OCI-LY3 (cell line): ENCODE data around the gene CCL16.

Experiments
- EZH2phosphoT487 ChIP-seq: fragments of 200-600 bp; shearing (Covaris generic); IDR thresholded peaks from 2 replicates; pipeline ENCODE4 v1.6.1; 2018; ENCODE audit warnings: antibody characterized with exemption, mixed run types, low read depth
- TF ChIP-seq, protein P1 (sequence below): fragments of 200-600, 300-600 bp; sonication (generic); IDR thresholded peaks from 2 replicates; pipeline ENCODE4 v1.5.1; 2014; ENCODE audit warnings: antibody characterized with exemption, low read length, low read depth

DNA sequence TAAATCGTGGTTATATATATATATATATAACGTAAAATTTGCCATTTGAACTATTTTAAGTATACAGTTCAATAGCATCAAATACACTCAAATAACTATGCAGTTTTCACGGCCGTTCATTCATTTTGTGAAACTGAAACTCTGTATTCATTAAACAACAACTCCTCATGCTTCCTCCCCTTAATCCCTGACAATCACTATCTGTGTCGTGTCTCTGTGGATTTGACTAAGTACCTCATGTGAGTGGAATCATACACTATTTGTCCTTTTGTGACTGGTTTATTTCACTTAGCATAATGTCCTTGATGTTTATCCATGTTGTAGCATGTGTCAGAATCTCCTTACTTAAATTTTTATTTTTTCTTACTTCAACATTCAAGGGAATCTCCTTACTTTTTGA lies 33.6 kb upstream of the CCL16 start:
- TF ChIP-seq, protein P1, sequence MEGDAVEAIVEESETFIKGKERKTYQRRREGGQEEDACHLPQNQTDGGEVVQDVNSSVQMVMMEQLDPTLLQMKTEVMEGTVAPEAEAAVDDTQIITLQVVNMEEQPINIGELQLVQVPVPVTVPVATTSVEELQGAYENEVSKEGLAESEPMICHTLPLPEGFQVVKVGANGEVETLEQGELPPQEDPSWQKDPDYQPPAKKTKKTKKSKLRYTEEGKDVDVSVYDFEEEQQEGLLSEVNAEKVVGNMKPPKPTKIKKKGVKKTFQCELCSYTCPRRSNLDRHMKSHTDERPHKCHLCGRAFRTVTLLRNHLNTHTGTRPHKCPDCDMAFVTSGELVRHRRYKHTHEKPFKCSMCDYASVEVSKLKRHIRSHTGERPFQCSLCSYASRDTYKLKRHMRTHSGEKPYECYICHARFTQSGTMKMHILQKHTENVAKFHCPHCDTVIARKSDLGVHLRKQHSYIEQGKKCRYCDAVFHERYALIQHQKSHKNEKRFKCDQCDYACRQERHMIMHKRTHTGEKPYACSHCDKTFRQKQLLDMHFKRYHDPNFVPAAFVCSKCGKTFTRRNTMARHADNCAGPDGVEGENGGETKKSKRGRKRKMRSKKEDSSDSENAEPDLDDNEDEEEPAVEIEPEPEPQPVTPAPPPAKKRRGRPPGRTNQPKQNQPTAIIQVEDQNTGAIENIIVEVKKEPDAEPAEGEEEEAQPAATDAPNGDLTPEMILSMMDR = no peak
- no peak for TF ChIP-seq EZH2phosphoT487
